Measurements from ENCODE around the gene PJA1.

Gene PJA1

GRCh38 chrX:69170319-69170718 lies 5.1 kb upstream of the PJA1 start:
- no peak for DNase-seq (ENCODE audit: low read depth)

GRCh38 chrX:69163936-69164741 lies 1.1 kb downstream of the PJA1 start:
- DNase-seq (ENCODE audit: low read depth), result peak; percentile 39

DNA sequence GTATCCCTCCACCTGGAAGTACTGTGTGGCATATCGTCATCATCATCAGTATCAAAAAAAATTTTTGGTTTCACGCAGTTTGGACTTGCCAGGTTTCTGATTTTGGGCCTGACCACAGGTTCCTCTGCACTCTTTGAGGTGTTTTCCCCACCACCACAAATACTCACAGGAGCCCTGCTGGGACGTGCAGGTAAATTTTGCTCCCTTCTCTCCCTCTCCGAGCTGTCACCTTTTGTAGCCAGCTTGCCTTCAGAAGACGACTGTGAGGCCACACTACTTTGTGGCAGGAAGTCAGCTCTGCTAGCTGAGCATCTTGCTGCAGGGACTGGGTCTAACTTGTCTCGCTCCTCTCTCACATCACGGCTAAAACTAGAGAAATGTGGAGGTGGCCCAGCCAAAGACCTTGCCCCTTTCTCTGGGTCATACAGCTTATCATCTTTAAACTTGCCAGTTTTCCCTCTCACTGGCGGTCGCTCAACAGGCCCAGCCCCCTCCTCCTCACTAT lies 2.8 kb downstream of the PJA1 start:
- no peak for DNase-seq (ENCODE audit: low read depth)

DNA sequence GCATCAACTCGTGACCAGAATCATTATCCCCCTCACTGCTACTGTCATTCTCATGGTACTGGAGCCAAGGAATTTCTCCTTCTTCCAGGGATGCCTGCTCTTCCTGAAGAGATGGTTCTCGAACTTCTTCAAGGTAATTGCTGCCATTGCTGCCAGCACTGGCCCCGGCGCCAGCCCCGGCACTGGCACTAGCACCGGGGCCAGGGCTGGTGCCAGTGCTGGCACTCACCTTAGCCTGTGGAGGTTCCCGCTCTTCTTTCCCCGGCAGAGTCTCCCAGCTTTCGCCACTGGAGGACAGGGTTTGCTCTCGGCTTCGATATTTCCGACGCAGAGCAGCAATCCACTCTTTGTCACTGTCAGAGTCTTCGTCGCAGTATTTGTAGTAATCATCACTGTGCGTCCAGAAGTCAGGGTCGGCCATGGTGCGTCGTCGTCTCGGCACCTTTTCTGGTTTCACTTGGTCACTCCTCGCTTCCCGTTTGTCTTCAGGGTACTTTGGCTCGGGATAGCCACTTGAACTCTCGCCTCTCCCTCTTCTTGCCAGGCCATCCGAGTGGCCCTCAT lies 3.4 kb downstream of the PJA1 start:
- DNase-seq (ENCODE audit: low read depth), result no peak

- DNase-seq (ENCODE audit: low read depth), result no peak
Measured at GRCh38 chrX:69161371-69161770, 3.9 kb downstream of the PJA1 start.

DNA sequence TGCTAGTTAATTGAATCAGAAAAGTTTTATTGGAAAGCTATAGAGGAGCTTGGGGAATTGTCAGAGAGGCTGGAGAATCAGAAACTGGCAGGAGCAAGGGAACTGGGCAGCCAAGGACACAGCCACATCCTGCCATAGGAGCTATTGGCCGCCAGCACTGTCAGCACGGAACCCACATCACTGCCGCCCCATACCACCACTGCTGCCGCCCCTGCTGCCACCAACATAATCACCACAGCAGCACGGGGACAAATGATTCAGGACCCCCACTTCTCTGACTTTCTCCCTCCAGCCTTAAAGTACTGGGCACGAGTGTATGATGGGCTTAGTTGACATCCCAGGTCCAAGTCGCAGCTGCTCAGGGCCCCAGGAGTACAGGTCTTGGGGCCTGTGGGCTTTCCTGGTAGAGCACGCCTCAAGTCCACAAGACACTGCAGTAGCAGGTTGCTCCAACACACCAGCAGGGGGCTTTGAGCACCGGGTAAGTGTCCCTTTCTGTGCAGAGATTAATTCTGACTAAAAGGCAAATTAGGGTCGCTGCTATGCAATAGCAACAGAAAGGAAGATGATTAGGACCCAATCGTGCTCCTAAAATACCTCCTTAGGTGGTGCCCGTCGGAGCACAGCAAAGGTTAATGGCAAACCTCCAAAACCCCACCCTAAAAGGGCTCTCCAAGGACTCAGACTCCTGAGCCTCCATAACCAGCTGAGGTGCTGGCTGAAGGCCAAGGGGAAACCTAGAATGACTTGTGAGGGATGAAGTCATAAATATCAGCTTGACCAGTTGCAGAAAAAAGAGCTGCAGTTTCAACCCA lies 6.9 kb downstream of the PJA1 start:
- DNase-seq (ENCODE audit: low read depth), result no peak

- no peak for DNase-seq (ENCODE audit: low read depth)
Measured at GRCh38 chrX:69156638-69157037, 8.6 kb downstream of the PJA1 start.

- no peak for DNase-seq (ENCODE audit: low read depth)
Measured at GRCh38 chrX:69155786-69156520, 9.3 kb downstream of the PJA1 start.

GRCh38 chrX:69154051-69154450 lies 11.2 kb downstream of the PJA1 start:
- DNase-seq (ENCODE audit: low read depth), result no peak

DNA sequence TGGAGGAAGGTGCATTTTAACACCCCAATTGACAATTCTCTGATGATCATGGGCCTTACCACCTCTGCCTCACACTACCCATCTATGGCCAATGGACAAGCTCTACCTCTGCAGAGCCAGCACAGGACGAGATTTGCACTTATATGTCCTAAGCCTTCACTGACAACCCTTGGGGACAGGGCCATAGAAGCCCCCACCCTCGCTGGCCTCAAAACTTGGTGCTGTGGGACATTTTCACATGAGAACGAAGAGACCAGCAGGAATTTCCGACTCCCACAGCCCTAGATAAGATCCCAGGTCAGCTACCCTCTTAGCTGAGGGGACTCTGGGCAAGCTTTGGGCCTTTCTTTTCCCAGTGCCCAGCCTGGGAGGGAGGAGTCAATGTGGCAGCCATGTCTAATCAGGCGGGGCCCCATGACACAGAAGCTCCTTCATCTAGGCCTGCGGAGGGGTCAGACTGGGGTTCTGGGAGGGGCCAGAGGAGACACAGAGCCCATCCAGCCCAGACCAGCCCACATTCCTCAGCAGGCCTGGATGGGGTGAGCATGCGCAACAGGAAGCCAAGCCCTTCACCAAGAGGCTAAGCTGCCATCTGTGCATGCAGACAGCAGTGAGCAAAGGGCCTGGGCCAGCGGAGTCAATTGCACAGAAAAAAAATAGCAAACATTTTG lies 12.1 kb downstream of the PJA1 start:
- no peak for DNase-seq (ENCODE audit: low read depth)

- DNase-seq (ENCODE audit: low read depth), result no peak
Measured at GRCh38 chrX:69152417-69152841, 12.8 kb downstream of the PJA1 start.

- no peak for DNase-seq (ENCODE audit: low read depth)
Measured at GRCh38 chrX:69151866-69152284, 13.4 kb downstream of the PJA1 start.

- no peak for DNase-seq (ENCODE audit: low read depth)
Measured at GRCh38 chrX:69150281-69150960, 14.8 kb downstream of the PJA1 start.

GRCh38 chrX:69149466-69150280 lies 15.6 kb downstream of the PJA1 start:
- no peak for DNase-seq (ENCODE audit: low read depth)

GRCh38 chrX:69148946-69149345 lies 16.3 kb downstream of the PJA1 start:
- DNase-seq (ENCODE audit: low read depth), result no peak

GRCh38 chrX:69146739-69147138 lies 18.5 kb downstream of the PJA1 start:
- DNase-seq (ENCODE audit: low read depth), result no peak

GRCh38 chrX:69145714-69146113 lies 19.5 kb downstream of the PJA1 start:
- no peak for DNase-seq (ENCODE audit: low read depth)

GRCh38 chrX:69144838-69145680 lies 20.2 kb downstream of the PJA1 start:
- no peak for DNase-seq (ENCODE audit: low read depth)

DNA sequence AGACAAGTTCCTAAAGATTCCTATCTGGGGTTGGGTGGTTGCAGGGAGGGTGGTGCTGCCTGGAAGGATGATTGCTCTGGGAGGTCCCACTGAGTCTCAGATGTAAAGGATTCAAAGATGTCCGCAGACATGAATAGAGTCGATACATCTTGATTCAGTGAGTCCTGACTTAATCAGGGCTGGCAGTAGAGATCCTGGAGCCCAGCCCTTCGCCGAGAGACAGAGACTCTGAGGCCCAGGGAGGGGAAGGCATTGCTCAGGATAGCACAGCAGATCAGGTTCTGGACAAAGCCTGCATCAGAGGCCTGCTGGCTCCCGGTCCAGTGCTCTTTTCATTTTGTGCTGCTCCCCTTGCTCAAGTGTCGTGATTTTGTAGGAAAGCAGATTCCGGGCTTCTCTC lies 21.7 kb downstream of the PJA1 start:
- no peak for DNase-seq (ENCODE audit: low read depth)
